ENCODE data around the gene RRM1.
"Not testable (repeated sequence)": the region's sequence is repeated elsewhere in the genome, so short reads cannot be mapped to it uniquely, and the experiment has no call there.

RRM1 gene

DNA sequence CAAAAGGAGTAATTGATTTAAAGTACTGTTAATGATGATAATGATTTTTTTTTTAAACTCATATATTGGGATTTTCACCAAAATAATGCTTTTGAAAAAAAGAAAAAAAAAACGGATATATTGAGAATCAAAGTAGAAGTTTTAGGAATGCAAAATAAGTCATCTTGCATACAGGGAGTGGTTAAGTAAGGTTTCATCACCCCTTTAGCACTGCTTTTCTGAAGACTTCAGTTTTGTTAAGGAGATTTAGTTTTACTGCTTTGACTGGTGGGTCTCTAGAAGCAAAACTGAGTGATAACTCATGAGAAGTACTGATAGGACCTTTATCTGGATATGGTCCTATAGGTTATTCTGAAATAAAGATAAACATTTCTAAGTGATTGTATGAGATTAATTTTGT is 43.9 kb downstream of the RRM1 start:
- no peak for DNase-seq (ENCODE audit: low read depth in 2 of 2)

DNA sequence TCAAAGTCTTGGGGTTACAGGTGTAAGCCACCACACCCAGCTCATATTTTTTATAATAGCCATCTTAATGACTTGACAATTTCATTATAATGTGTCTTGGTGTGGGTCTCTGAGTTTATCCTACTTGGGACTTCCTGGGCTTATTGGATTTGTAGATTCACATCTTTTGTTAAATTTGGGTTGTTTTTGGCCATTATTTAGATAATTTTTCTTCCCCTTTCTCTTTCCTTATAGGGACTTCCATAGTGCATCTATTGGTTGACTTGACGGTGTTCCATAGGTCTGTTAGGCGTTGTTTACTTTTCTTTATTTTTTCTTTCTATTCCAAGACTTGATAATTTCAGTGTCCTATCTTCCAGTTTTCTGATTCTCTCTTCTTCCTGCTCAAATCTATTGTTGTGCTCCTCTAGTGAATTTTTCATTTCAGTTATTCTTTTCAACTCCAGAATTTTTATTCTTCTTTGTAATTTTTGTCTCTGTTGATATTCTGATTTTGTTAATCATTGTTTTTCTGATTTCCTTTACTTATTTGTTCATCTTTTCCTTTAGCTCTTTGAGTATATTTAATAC is 45.6 kb downstream of the RRM1 start:
- no peak for DNase-seq (ENCODE audit: low read depth in 2 of 2)

DNA sequence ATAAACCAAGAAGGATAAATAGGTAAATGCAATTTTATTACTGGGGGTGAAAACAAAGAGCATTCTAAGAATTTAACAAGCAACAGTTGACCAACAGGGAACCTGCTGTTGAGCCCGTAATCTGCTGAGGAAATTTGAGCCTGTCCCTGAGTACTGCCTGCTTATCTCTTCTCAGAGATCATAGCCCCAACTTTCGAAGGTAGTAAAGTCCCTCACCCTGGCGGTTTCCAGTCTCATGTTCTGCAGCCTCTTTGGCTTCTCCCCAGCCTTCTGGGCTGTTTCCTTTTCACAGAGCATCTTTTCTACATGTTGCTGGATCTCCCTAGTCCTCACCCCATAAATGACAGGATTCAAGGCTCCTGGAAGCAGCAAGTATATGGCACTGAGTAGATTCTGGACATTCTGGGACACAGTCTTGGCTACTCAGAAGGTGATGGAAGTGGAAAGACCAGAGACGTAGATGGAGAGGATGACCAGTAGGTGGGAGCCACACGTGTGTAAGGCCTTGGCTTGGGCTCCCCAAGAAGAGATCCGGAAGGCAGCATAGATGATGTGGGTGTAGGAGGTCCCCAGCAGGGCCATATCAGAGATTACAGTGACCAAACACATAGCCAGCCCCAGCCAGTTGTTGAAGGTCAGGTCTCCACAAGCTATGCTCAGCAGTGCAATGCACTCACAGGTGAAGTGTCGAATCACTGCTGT is 51.6 kb downstream of the RRM1 start:
- DNase-seq (ENCODE audit: low read depth in 2 of 2), result no peak

DNA sequence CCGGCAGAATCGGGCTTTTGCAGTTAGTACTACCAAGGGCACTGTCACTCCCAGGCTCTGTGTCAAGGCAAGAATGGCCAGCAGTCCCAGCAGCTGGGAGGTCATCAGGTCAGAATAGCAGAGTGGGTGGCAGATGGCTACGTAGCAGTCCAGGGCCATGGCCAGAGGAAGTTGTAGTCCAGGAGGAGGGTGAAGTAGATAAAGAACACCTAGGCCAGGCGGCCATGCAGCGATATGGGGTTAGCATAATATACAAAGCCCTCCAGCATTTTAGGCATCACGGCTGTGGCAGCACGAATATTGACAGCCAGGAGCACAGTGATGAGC is 52.1 kb downstream of the RRM1 start:
- DNase-seq (ENCODE audit: low read depth in 2 of 2), result no peak

DNA sequence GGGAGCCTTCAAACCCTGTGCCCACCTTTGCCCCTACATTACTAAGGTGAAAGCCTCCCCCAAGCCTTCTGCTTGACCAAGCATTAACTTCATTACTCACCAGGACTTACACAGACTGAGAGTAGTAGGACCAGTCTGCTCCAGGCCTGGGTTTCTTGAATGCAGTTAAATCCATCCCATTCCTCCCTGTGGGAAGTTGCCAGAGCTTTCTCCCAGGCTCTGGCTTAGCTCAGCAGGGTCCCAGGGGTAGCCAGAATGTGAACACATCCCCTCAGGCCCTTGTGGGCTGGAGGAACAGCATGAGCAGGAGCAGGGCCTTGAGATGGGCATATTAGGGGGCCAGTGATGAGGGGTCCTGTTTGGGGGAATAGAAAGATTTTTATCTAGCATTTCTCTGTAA is 59.9 kb downstream of the RRM1 start:
- no peak for DNase-seq (ENCODE audit: low read depth in 2 of 2)

DNA sequence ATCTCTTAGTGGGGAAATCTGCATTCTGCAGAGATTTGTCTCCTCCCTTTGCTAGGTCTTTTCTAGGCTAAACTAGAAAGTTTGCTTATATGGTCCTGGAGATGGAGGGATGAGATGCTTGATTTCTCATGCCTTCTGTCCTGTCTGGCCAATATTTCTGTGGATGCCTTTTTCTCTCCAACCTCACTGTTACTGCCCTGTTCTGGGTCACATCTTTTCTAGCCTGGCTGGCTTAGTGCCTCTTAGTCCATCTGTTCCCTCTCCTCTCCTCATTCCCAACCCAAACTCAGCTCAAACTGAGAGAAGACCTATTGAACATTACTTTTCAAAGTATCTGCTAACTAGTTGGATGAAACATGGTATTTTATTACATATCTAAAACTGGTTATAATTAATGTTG is 62.0 kb downstream of the RRM1 start:
- DNase-seq (ENCODE audit: low read depth in 2 of 2), result no peak

DNA sequence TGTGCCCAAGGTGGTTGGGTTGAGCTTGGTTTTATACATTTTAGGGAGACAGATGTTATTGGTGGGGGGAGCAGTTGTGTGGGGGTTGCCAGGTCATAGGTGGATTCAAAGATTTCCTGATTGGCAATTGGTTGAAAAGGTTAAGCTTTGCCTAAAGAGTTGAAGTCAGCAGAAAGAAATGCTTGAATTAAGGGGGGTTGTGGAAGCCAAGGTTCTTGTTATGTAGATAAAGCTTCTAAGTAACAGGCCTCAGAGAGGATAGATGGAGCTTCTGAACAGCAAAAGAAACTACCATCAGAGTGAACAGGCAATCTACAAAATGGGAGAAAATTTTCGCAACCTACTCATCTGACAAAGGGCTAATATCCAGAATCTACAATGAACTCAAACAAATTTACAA is 64.2 kb downstream of the RRM1 start:
- DNase-seq (ENCODE audit: low read depth in 2 of 2), result not testable (repeated sequence)

DNA sequence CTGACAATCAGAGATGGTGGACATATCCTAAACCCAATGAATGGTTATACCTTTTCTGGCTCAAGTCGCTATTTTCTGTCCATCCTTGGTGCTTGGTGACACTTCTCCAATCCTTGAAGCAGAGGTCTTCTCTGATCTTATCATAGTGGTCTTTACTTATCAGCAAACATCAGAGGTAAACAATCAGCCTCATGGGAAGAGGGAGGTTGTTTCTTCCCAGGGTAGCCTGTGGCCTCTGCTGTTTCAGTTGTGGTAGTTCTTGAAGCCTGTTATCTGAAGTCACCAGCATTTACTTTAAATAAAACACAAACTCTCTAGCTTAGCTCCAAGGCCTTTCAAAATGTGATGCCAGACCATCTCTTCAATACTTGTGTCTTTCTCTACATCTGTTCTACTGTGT is 66.7 kb downstream of the RRM1 start:
- no peak for DNase-seq (ENCODE audit: low read depth in 2 of 2)

DNA sequence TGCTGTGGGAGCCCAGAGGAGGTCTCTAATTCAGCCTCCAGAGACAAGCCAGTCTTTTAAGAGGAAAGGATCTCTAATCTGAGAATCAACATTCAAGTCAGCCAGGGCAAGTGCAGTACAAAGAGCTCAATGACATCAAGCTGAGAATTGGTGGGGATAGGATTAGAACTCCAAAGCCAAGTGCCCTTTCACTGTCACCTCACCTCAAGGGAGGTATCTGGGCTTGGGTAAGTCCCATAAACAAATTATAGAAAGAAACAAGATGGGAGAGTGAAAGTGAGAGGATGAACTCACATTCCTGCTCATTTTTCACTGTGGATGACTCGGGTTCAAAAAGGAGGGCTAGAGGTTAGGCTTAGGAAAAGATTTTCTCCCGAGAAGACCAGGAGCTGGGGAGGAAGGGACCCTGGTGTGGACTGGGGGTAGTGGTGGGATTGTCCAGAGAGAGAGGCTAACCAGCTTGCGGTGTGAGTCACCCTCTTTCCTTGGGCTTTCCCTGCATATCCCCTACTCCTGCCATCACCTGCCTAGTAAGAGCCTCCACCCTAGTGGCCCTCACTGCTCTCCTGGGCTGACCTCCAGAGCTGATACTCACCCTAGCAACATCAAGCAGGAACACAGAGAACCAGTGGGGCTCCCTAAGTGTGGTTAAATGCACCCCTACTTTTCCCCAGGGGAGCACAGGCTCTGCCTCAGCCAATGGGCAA is 70.4 kb downstream of the RRM1 start:
- no peak for DNase-seq (ENCODE audit: low read depth in 2 of 2)

DNA sequence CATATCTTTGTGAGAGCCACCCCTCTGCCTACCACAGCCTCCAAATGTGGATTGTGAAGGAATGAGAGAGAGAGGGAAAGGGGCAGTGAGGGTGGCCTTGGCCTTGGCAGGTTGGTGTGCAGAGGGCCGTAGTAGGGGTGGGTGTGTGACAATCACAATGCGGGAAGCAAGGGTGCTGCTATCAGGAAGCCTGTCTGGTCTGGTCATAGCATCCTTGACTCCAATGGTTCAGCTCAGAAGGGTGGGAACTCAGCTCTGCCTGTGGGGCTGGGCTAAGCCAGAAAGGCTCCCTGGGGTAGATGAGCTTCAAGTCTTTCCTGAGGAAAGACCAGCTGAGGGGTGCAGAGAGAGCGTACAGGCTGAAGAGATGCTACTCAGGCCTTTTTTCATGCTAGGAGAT is 72.7 kb downstream of the RRM1 start:
- no peak for DNase-seq (ENCODE audit: low read depth in 2 of 2)

DNA sequence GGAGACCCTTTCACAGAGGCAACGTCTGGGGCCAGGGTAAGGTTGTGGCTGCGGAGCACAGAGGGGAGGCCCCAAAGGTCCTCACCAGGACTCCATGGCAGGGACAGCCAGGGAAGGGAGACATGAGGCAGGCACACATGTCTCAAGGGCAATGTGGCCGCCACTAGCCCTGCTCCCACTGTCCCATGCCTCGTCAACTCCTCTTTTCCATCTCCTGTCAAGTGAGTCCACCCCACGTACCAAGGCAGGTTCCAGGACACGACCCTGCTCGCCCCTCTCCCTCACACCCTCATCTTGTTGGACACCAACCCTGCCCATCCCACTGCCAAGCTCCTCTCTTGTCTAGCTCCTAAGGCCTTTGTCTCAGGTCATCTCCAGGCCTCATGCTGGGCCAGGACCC is 73.2 kb downstream of the RRM1 start:
- DNase-seq (ENCODE audit: low read depth in 2 of 2), result no peak

DNA sequence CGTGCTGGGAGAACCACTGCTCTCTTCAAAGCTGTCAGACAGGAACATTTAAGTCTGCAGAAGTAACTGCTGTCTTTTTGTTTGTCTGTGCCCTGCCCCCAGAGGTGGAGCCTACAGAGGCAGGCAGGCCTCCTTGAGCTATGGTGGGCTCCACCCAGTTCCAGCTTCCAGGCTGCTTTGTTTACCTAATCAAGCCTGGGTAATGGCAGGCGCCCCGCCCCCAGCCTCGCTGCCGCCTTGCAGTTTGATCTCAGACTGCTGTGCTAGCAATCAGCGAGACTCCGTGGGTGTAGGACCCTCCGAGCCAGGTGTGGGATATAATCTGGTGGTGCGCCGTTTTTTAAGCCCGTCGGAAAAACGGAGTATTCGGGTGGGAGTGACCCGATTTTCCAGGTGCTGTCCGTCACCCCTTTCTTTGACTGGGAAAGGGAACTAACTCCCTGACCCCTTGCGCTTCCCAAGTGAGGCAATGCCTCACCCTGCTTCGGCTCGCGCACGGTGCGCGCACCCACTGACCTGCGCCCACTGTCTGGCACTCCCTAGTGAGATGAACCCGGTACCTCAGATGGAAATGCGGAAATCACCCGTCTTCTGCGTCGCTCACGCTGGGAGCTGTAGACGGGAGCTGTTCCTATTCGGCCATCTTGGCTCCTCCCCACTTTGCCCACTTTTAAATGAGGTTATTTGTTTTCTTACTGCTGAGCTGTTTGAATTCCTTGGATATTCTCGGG is 81.2 kb downstream of the RRM1 start:
- not testable (repeated sequence) for DNase-seq (ENCODE audit: low read depth in 2 of 2)

DNA sequence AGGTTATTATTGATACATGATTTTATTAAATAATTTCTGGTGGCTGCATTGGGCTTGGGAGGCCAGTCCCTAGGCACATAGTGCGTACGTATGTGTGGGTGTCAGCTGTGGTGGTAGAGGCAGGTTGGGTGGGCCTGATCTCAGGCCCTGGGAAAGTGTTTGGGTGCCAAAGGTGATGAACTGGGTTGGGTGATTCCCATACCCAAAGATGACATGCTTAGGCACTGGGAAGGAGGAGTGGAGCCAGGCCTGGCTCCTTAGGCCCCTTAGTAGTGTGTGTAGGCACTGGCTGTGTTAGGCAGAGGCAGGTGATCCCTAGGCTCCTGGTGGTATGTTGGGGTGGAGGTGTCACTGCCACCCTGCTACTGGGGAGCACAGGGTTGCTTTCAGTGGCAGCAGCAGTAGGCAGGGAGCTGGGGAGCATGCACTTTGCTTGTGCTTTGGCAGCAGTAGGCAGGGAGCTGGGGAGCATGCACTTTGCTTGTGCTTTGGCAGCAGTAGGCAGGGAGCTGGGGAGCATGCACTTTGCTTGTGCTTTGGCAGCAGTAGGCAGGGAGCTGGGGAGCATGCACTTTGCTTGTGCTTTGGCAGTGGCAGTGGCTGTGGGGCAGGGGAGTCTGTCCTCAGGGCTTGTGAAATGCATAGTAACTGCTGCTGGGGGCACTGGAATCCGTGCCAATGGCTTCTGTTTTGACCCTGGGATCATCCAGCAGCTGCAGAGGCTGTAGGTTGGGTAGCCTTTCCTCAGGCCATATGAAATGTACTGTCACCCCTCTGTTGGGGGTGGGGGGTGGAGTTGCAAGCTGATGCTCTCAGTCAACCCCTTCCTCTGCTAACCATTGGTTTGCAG is 84.4 kb downstream of the RRM1 start:
- DNase-seq (ENCODE audit: low read depth in 2 of 2), result no peak

DNA sequence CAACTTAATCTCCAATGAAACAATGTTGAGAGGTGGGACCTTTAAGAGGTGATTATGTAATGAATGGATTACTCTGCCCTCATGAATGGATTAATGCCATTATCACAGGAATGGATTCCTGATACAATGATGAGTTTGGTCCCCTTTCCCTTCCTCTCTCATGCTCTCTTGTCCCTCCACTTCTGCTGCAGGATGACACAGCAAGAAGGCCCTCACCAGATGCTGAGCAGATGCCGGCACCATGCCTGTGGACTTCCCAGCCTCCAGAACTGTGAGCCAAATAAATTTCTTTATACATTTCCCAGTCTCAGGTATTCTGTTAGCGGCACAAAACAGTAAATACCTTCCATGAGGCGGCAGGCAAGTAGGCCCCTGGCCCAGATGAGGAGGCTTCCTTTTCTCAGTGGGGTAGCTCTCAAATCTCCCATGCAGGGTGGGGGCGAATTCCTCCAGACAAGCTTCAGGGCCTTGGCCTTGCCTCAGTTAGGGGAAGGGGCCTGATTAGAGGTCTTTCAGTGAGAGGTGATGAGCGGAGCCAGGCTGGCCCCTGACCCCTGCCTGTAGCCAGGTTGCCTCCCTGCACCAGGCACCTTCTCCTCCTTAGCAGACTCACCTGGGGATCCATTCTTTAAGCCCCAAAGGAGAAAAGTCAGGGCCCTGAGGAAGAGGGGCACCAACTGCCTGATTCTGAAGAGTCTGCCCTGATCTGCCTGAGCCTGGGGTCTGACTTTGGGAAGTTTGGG is 86.0 kb downstream of the RRM1 start:
- no peak for DNase-seq (ENCODE audit: low read depth in 2 of 2)

DNA sequence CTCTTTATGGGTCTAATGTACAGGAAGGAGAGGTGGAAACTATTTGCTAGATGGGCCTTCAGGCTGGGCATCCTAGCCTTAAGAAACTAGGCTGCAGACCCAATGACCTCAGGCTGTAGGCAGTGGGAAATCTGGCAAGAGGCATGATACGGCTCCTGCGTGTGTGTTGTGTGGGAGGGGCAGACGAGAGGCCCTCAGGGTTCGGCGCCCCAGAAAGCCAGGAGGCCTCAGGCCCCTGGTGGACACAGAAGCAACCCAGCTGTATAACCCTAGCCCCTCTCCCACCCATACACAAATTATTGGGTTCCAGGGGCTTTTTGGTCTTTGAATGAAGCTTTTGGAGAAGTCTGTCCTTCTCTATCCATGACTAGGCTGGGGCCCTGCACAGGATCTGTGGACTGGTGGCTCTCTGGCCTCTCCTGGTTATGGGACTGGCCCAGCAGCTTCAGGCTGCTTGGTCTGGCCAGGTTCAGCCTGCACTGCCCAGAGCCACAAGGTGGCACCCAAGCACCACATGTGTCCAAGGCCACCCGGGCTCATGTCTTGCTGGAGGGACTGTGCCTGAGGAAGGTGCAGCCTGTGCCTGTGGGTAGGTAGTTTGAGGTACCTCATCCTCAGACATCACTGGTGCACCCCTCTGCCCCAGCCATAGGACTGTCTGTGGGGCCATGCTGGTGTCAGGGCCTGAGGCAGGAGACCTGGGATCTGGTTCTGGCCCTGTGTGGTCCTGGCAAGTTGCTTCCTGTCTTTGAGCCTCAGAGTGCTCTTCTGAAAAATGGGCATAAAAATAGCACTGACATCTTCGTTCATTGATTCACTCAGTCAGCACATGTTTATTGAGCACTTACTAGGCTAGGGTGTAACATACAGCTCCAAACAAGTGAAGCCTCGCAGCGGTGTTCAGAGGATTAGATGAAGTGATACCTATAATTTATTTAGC is 87.5 kb downstream of the RRM1 start:
- DNase-seq (ENCODE audit: low read depth in 2 of 2), result peak; percentile 8 to 27

DNA sequence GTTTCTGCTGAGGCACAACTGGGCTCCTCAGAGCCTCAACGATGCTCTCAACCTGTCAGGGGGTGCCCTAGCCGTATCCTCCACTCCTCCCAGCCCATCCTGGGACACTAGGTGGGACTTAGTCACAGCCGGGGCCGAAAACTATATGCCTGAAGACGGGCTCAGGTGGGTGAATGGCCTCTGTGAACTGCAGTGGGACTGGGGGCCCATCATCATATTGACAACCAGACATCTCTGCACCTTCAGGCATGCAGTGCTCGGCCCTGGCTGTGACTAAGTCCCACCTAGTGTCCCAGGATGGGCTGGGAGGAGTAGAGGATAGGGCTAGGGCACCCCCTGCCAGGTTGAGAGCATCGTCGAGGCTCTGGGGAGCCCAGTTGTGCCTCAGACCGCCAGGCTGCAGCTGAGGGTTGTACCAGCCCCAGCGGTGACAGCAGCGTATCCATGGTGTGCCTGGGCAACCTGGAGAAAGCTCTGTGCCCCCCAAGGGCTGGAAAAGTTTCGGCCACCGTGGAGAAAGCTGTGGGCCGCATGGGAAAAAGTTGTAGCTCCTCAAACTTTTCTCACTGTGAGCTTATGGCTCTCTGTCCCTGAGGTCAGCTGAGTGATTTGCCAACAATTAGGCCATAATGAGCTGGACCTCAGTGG is 88.9 kb downstream of the RRM1 start:
- no peak for DNase-seq (ENCODE audit: low read depth in 2 of 2)

DNA sequence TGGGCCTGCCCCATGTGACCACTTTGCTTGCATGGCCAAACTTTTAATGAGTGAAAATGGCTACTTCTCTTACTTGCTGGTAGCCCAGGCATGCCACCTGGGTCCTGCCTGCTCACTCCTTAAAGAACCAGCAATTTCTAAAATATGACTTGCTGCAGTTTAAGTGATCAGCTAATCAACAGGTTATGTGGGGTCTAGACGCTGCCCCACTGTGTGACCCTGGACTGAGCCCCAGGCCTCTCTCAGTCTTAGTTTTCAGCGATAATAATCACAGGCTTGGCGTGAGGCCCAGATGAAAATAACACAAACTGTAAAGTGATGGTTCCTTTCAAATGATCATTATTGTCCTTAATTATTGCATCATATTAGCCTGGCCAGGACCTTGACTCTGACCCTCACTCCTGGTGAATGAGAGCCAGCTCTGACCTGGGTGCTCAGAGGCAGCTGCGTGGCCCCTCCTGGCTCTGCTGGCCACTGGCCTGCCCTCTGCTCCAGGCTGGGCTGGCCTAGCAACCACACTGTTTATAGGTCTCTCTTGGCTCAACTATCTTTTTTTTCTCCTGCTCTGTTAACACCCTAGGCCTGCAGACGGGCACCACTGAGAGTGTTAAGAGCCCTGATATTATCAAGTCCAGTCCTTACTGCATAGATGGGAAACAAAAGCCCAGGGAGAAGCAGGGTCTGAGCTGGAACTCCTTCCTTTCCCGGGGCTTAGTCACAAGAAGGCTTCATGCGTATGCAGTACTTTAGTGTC is 89.7 kb downstream of the RRM1 start:
- DNase-seq (ENCODE audit: low read depth in 2 of 2), result no peak

DNA sequence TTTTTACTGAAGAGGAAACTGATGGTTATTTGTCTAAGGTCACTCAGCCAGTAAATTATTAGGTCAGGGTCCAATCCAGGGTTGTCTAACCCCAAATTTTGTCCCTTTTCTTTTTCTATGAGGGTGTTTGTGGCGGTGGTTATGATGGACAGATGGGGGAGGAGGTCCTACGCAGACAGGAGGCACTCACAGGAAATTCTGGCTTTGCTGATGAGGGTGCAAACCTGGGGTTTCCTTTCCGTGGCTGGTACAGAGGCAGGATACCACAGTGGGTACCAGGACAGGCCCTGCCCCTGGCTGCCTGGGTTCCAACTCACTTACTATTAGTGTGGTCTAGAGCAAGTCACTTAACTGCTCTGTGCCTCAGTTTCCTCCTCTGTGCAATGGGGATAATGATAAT is 91.0 kb downstream of the RRM1 start:
- DNase-seq (ENCODE audit: low read depth in 2 of 2), result no peak
